Retinal pigment epithelial cell (primary cell): Measurements from ENCODE around the gene NEIL3.

ENCODE experiments used
- DNase-seq: peaks from one replicate; pipeline ENCODE4 v3.0.0-alpha.2; 2010; ENCODE audit warnings: low read depth
- H3K4me3 ChIP-seq: 2 replicates; pipeline ENCODE4 v1.5.1; 2011; ENCODE audit warnings: mild to moderate bottlenecking, low read length, control low read depth, moderate library complexity
- CTCF ChIP-seq: conservative IDR thresholded peaks from 2 replicates; pipeline ENCODE4 v1.5.1; 2011; ENCODE audit warnings: low read depth, low read length, control low read depth, inconsistent platforms

The NEIL3 gene

DNA sequence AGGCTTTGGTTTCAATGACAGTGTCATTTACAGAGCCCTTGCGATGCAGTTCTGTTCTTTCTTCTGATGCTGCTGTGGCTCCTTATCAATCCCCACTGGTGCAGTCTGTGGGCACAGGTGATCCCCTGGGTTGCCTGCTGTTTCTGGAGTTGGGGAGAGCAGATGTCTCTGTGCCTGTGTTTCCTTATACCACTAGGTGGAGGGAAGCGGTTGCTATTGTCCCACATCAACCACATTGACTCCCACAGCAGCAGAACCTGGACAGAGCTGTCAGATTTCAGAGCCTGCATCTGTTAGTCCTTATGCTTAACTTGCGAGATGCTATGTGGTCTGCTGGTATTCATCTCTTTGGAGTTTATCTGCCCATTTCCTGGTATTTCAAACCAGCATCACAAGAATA is 57.7 kb downstream of the NEIL3 start:
- no peak overlapping the region for H3K4me3 ChIP-seq
- no peak for DNase-seq
- TF ChIP-seq CTCF: peak; percentile 41

GRCh38 chr4:177369372-177369771 is 59.7 kb downstream of the NEIL3 start:
- DNase-seq: no peak
- H3K4me3 ChIP-seq: no peak overlapping the region
- TF ChIP-seq CTCF: no peak

DNA sequence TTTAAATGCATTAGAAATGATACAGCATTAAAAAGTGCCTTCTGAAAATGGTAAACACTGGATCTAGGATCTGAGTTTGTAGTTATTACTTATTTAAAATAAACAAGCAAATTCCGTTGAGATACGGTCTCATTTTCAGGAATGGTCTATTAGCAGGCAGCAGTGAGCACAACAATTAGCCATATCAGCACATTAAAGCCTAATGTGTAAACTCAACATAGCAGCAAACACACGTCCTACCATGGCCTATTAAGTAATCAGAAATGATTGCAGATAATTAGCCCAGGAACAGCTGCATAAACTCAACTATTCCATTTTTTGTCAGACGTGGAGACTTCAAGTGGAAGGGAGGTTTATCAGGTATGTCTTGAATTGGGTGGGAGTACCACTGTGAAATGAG is 61.8 kb downstream of the NEIL3 start:
- TF ChIP-seq CTCF: no peak
- no peak overlapping the region for H3K4me3 ChIP-seq
- no peak for DNase-seq

DNA sequence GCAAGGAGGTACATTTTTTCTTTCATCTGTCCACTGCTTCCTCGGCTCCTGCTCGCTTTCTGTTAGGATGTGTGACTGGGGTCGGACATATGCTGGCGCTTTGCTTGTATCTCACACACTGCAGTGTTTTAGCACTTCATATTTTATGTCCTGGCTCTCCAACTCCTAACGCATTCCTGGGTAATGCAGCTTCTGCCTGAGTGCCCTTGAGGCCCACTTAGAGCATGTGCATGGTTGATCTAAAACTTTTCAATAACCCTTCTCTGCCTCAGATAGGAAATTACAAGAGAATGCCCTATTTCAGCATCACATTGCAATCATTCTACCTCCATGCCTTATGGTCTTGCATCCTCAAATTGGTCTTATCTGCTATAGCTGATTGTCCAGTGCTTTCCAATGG is 65.3 kb downstream of the NEIL3 start:
- no peak for TF ChIP-seq CTCF
- no peak for DNase-seq

DNA sequence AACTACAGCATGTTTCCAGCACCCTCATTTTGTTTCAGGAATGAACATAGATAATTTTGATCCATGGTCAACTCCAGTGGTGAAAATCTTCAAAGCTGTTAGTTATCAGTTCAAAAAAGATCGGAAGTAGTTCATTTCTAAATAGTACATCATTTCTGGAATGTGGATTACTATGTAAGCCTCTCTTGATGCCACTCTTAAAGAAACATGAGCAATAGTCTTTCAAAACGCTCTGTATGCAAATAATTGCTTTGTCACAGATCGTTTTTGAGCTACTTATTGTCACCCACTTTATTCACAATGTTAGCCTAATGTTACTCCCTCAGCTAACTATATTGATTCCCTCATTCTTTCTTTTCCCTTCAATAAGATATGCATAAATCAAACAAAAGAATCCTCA is 65.7 kb downstream of the NEIL3 start:
- no peak for DNase-seq
- H3K4me3 ChIP-seq: no peak overlapping the region
- TF ChIP-seq CTCF: no peak

More for the DNA sequence above, 65.3 kb downstream of the NEIL3 start:
- H3K4me3 ChIP-seq: no peak overlapping the region

GRCh38 chr4:177376024-177376423 is 66.3 kb downstream of the NEIL3 start:
- no peak for TF ChIP-seq CTCF
- H3K4me3 ChIP-seq: no peak overlapping the region
- no peak for DNase-seq

GRCh38 chr4:177380730-177381287 is 71.1 kb downstream of the NEIL3 start:
- no peak for DNase-seq
- no peak overlapping the region for H3K4me3 ChIP-seq
- no peak for TF ChIP-seq CTCF
